Esophagus squamous epithelium (tissue), 4 donors: Measurements from ENCODE around the gene TSPO2.

Source experiments
- CTCF ChIP-seq, 6 experiments: fragments of 450-650 bp in 4 of 6; fragments of 200-600 bp in 2 of 6; sonication (generic) in 2 of 6; IDR thresholded peaks; one replicate each; pipeline ENCODE4 v1.5.1; 2016 to 2019; ENCODE audit warnings: antibody characterized with exemption in 6 of 6, mild to moderate bottlenecking in 4 of 6, moderate library complexity in 4 of 6
- POLR2A ChIP-seq, 4 donors: fragments of 450-650 bp; IDR thresholded peaks; one replicate each; pipeline ENCODE4 v1.6.1; 2017; ENCODE audit warnings: antibody characterized with exemption in 4 of 4, mild to moderate bottlenecking in 4 of 4, moderate library complexity in 3 of 4

GRCh38 chr6:41059556-41059955 lies 17.3 kb downstream of the TSPO2 start:
- TF ChIP-seq CTCF (IDR thresholded peaks at IDR 0.05) (no peak), POLR2A (IDR thresholded peaks at IDR 0.05) (no peak)
